MM.1S (cell line): ENCODE data around the gene SPRED2.
A peak's percentile ranks its signal among the peaks of the same experiment; 100 is the strongest.

Experiments
- DNase-seq: peaks from one replicate; pipeline ENCODE4 v3.0.0-alpha.2; 2015
- H2AFZ ChIP-seq: fragments of 300-600 bp; sonication (generic); 2 replicates; pipeline ENCODE4 v1.6.0; 2016; ENCODE audit warnings: antibody characterized with exemption, low read length
- H3F3A ChIP-seq: fragments of 300-600 bp; sonication (generic); 2 replicates; pipeline ENCODE4 v1.6.1; 2016; ENCODE audit warnings: mild to moderate bottlenecking, antibody characterized with exemption, low read length, moderate library complexity, mixed read lengths; ENCODE audit not compliant: insufficient read depth
- H3K27ac ChIP-seq: fragments of 300-600 bp; sonication (generic); 2 replicates; pipeline ENCODE4 v1.5.1; 2016; ENCODE audit warnings: mild to moderate bottlenecking, low read length
- H3K27me3 ChIP-seq: fragments of 300-600 bp; sonication (generic); replicated peaks from 2 replicates; pipeline ENCODE4 v1.6.0; 2016; ENCODE audit warnings: low read length; ENCODE audit not compliant: insufficient read depth
- H3K36me3 ChIP-seq: fragments of 300-600 bp; sonication (generic); replicated peaks from 2 replicates; pipeline ENCODE4 v1.6.1; 2016; ENCODE audit warnings: mild to moderate bottlenecking, low read length, mixed read lengths; ENCODE audit not compliant: insufficient read depth
- H3K4me1 ChIP-seq: fragments of 300-600 bp; sonication (generic); 2 replicates; pipeline ENCODE4 v1.6.1; 2016; ENCODE audit warnings: low read length, mixed read lengths
- H3K4me2 ChIP-seq: fragments of 300-600 bp; sonication (generic); 2 replicates; pipeline ENCODE4 v1.6.0; 2016; ENCODE audit warnings: low read depth, low read length
- H3K4me3 ChIP-seq: fragments of 300-600 bp; sonication (generic); 2 replicates; pipeline ENCODE4 v1.5.1; 2016; ENCODE audit warnings: low read length, mixed read lengths
- H3K79me2 ChIP-seq: fragments of 300-600 bp; sonication (generic); 2 replicates; pipeline ENCODE4 v1.6.1; 2016; ENCODE audit warnings: mixed run types, low read length, mixed read lengths
- H3K9ac ChIP-seq: fragments of 300-600 bp; sonication (generic); 2 replicates; pipeline ENCODE4 v1.6.1; 2016; ENCODE audit warnings: low read length, mixed read lengths
- H3K9me2 ChIP-seq: fragments of 300-600 bp; sonication (generic); replicated peaks from 2 replicates; pipeline ENCODE4 v1.6.1; 2016; ENCODE audit warnings: mild to moderate bottlenecking, low read length, mixed read lengths; ENCODE audit not compliant: insufficient read depth
- H3K9me3 ChIP-seq: fragments of 300-600 bp; sonication (generic); replicated peaks from 2 replicates; pipeline ENCODE4 v1.6.1; 2016; ENCODE audit warnings: mild to moderate bottlenecking, low read length, mixed read lengths; ENCODE audit not compliant: insufficient read depth
- H4K20me1 ChIP-seq: fragments of 300-600 bp; sonication (generic); 2 replicates; pipeline ENCODE4 v1.6.1; 2016; ENCODE audit warnings: mild to moderate bottlenecking, low read length, moderate library complexity, mixed read lengths; ENCODE audit not compliant: insufficient read depth
- EZH2 ChIP-seq: fragments of 300-600 bp; sonication (generic); optimal IDR thresholded peaks from 2 replicates; pipeline ENCODE3; 2017; ENCODE audit warnings: low read depth, mild to moderate bottlenecking, antibody characterized with exemption, low read length, mixed read lengths
- EZH2phosphoT487 ChIP-seq: fragments of 300-600 bp; sonication (generic); IDR thresholded peaks from 2 replicates; pipeline ENCODE4 v1.6.1; 2018; ENCODE audit warnings: antibody characterized with exemption, low read length
- TF ChIP-seq, protein P1 (sequence below): fragments of 300-600 bp; sonication (generic); IDR thresholded peaks from 2 replicates; pipeline ENCODE4 v1.5.1; 2016; ENCODE audit warnings: antibody characterized with exemption, low read length, mixed read lengths

SPRED2 gene

GRCh38 chr2:65264821-65265670, 167.4 kb downstream of the SPRED2 start:
- Histone ChIP-seq H3K27ac (no peak overlapping the region), H3K4me1 (no peaks in the 10 kb centered on the region; the same call in 1 of the 2 replicates), H3K79me2 (peaks cover 18% of the 10 kb centered on the region), H3K36me3 (no peaks in the 10 kb centered on the region; the same call in 1 of the 2 replicates), H3K9me2 (no peaks in the 10 kb centered on the region), H2AFZ (no peak overlapping the region), H3K9ac (no peak overlapping the region), H3K9me3 (no peaks in the 10 kb centered on the region), H3K4me2 (no peak overlapping the region), H3F3A (no peaks in the 10 kb centered on the region), H3K4me3 (no peak overlapping the region), H3K27me3 (no peaks in the 10 kb centered on the region), H4K20me1 (no peaks in the 10 kb centered on the region; the same call in 1 of the 2 replicates)
- peak; percentile 55 for DNase-seq
- TF ChIP-seq, protein P1, sequence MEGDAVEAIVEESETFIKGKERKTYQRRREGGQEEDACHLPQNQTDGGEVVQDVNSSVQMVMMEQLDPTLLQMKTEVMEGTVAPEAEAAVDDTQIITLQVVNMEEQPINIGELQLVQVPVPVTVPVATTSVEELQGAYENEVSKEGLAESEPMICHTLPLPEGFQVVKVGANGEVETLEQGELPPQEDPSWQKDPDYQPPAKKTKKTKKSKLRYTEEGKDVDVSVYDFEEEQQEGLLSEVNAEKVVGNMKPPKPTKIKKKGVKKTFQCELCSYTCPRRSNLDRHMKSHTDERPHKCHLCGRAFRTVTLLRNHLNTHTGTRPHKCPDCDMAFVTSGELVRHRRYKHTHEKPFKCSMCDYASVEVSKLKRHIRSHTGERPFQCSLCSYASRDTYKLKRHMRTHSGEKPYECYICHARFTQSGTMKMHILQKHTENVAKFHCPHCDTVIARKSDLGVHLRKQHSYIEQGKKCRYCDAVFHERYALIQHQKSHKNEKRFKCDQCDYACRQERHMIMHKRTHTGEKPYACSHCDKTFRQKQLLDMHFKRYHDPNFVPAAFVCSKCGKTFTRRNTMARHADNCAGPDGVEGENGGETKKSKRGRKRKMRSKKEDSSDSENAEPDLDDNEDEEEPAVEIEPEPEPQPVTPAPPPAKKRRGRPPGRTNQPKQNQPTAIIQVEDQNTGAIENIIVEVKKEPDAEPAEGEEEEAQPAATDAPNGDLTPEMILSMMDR: peak; percentile 74
- TF ChIP-seq EZH2: no peak

- Histone ChIP-seq H3K9ac (no peak overlapping the region), H3K27ac (no peak overlapping the region), H3K79me2 (peaks cover 23% of the 10 kb centered on the region), H3F3A (no peaks in the 10 kb centered on the region), H3K36me3 (no peaks in the 10 kb centered on the region; the same call in 1 of the 2 replicates), H2AFZ (no peak overlapping the region), H3K4me1 (no peaks in the 10 kb centered on the region; the same call in 1 of the 2 replicates), H3K4me2 (no peak overlapping the region), H3K4me3 (no peak overlapping the region), H3K9me3 (no peaks in the 10 kb centered on the region), H3K9me2 (no peaks in the 10 kb centered on the region), H4K20me1 (peaks cover 2% of the 10 kb centered on the region; the same call in 1 of the 2 replicates), H3K27me3 (no peaks in the 10 kb centered on the region)
- TF ChIP-seq EZH2: no peak
- TF ChIP-seq, protein P1: no peak
- no peak for TF ChIP-seq EZH2phosphoT487
- no peak for DNase-seq
These were observed 168.4 kb downstream of the SPRED2 start for GRCh38 chr2:65263986-65264385.

DNA sequence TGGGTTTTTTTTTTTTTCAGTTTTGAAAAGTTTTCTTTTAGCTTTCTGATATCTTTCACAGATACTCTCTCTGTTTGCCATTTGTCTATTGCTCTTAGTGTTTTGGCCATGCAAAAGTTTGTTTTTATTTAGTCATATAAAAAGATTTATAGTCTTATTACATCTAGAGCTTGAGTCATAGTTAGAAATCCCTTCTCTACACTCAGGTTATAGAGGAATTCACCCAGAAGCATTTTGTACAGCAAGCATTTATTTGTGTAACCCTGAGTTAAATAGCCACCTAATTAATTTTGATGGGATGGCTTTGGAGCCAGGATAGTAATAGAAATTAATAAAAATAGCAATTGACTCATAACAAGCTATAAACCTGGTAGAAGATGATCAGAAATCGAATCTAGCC, 169.1 kb downstream of the SPRED2 start:
- Histone ChIP-seq H3K27me3 (no peaks in the 10 kb centered on the region), H3K9me2 (no peaks in the 10 kb centered on the region), H3K27ac (no peak overlapping the region), H3K9ac (no peak overlapping the region), H3K36me3 (no peaks in the 10 kb centered on the region; the same call in 1 of the 2 replicates), H3K4me1 (no peaks in the 10 kb centered on the region; the same call in 1 of the 2 replicates), H3K9me3 (no peaks in the 10 kb centered on the region), H3K4me2 (no peak overlapping the region), H2AFZ (no peak overlapping the region), H3K79me2 (peaks cover 24% of the 10 kb centered on the region), H3K4me3 (no peak overlapping the region), H4K20me1 (peaks cover 2% of the 10 kb centered on the region; the same call in 1 of the 2 replicates), H3F3A (no peaks in the 10 kb centered on the region)
- TF ChIP-seq EZH2 (no peak), EZH2phosphoT487 (no peak)
- TF ChIP-seq, protein P1: no peak
- no peak for DNase-seq
